Measurements from ENCODE around the gene SYT1.

GRCh38 chr12:79069009-79069408, 204.4 kb downstream of the SYT1 start:
- TF ChIP-seq POLR2AphosphoS5 (IDR thresholded peaks at IDR 0.05): no peak
- no peak for TF ChIP-seq CTCF (IDR thresholded peaks at IDR 0.05)
- TF ChIP-seq EP300 (IDR thresholded peaks at IDR 0.05): no peak
- no peak for TF ChIP-seq POLR2A (IDR thresholded peaks at IDR 0.05)
